GM23338 (cell line): ENCODE data around the gene IGF2R. TPM values are rescaled to one million over a fixed set of nuclear protein-coding genes. Genes with fewer than 3 reads are reported as not detected.

Source experiments
- ATAC-seq: fragments of 200-7000 bp; cut with Tn5 transposase; 3 replicates; pipeline ENCODE4 v1.9.1; 2020
- DNase-seq: peaks from one replicate; pipeline ENCODE4 v3.0.0-alpha.2; 2015; ENCODE audit warnings: low spot score
- H2AFZ ChIP-seq: fragments of 200-600 bp; sonication (generic); 2 replicates; pipeline ENCODE4 v1.8.0; 2016; ENCODE audit warnings: antibody characterized with exemption, mild to moderate bottlenecking, moderate library complexity
- H3F3A ChIP-seq: fragments of 200-600 bp; sonication (generic); replicated peaks from 2 replicates; pipeline ENCODE4 v1.8.0; 2017; ENCODE audit warnings: antibody characterized with exemption, mixed run types, low read depth
- H3K27ac ChIP-seq: fragments of 200-600 bp; sonication (generic); 2 replicates; pipeline ENCODE4 v1.6.1; 2016; ENCODE audit warnings: low read depth
- H3K27me3 ChIP-seq: fragments of 200-600 bp; sonication (generic); 2 replicates; pipeline ENCODE4 v1.8.0; 2016; ENCODE audit warnings: mild to moderate bottlenecking, mixed run types, moderate library complexity; ENCODE audit not compliant: insufficient read depth
- H3K36me3 ChIP-seq: fragments of 200-600 bp; sonication (generic); 2 replicates; pipeline ENCODE4 v1.8.0; 2016; ENCODE audit warnings: mild to moderate bottlenecking; ENCODE audit not compliant: insufficient read depth
- H3K4me1 ChIP-seq: fragments of 200-600 bp; sonication (generic); 2 replicates; pipeline ENCODE4 v1.8.0; 2016; ENCODE audit warnings: mild to moderate bottlenecking, moderate library complexity; ENCODE audit not compliant: insufficient read depth
- H3K4me2 ChIP-seq: fragments of 200-600 bp; sonication (generic); 2 replicates; pipeline ENCODE4 v1.7.1; 2017; ENCODE audit warnings: mixed run types
- H3K4me3 ChIP-seq: fragments of 200-600 bp; sonication (generic); 2 replicates; pipeline ENCODE4 v1.6.1; 2016; ENCODE audit warnings: mixed run types
- H3K79me2 ChIP-seq: fragments of 200-600 bp; sonication (generic); replicated peaks from 2 replicates; pipeline ENCODE4 v1.8.0; 2017; ENCODE audit warnings: mild to moderate bottlenecking; ENCODE audit not compliant: insufficient read depth
- H3K9me2 ChIP-seq: fragments of 200-600 bp; sonication (generic); 2 replicates; pipeline ENCODE4 v1.8.0; 2017; ENCODE audit not compliant: insufficient read depth
- H4K20me1 ChIP-seq: fragments of 200-600 bp; sonication (generic); replicated peaks from 2 replicates; pipeline ENCODE4 v1.8.0; 2017; ENCODE audit warnings: mild to moderate bottlenecking; ENCODE audit not compliant: insufficient read depth
- H3K27ac Mint-ChIP-seq: 2 replicates; pipeline ENCODE4 v1.8.0; 2020; ENCODE audit warnings: inconsistent platforms, mild to moderate bottlenecking, moderate library complexity, mixed read lengths
- H3K27me3 Mint-ChIP-seq: 3 replicates; pipeline ENCODE4 v1.8.0; 2022; ENCODE audit warnings: low read depth, mild to moderate bottlenecking, moderate library complexity, mixed read lengths, inconsistent platforms; ENCODE audit not compliant: insufficient read depth, poor library complexity
- H3K36me3 Mint-ChIP-seq: 3 replicates; pipeline ENCODE4 v1.8.0; 2021; ENCODE audit warnings: low read depth, mild to moderate bottlenecking, inconsistent platforms, moderate library complexity, mixed read lengths
- H3K4me1 Mint-ChIP-seq: 3 replicates; pipeline ENCODE4 v1.8.0; 2020; ENCODE audit warnings: mild to moderate bottlenecking, inconsistent platforms, mixed read lengths
- H3K4me3 Mint-ChIP-seq: 3 replicates; pipeline ENCODE4 v1.8.0; 2021; ENCODE audit warnings: moderate library complexity, mild to moderate bottlenecking, inconsistent platforms, mixed read lengths
- H3K9me3 Mint-ChIP-seq: 3 replicates; pipeline ENCODE4 v1.8.0; 2020; ENCODE audit warnings: moderate library complexity, mild to moderate bottlenecking, inconsistent platforms, mixed read lengths
- CTCF ChIP-seq, 2 experiments: fragments of 200-600 bp in 1 of 2; sonication (generic) in 1 of 2; conservative IDR thresholded peaks; 2 replicates each; pipeline versions ENCODE4 v1.5.1 to v1.6.1; 2016 to 2017; ENCODE audit warnings: antibody characterized with exemption in 2 of 2, low read depth in 2 of 2, mild to moderate bottlenecking in 2 of 2, moderate library complexity in 1 of 2
- EZH2 ChIP-seq: fragments of 200-600 bp; sonication (generic); IDR thresholded peaks from one replicate; pipeline ENCODE4 v1.8.0; 2017; ENCODE audit warnings: antibody characterized with exemption, mild to moderate bottlenecking, low read depth; ENCODE audit not compliant: unreplicated experiment
- NANOG ChIP-seq: IDR thresholded peaks from 2 replicates; pipeline ENCODE4 v1.6.1; 2016; ENCODE audit warnings: antibody characterized with exemption, borderline replicate concordance
- REST ChIP-seq: IDR thresholded peaks from one replicate; pipeline ENCODE4 v1.6.1; 2018; ENCODE audit warnings: antibody characterized with exemption; ENCODE audit not compliant: unreplicated experiment
- STAT1 ChIP-seq: IDR thresholded peaks from one replicate; pipeline ENCODE4 v1.6.1; 2016; ENCODE audit warnings: antibody characterized with exemption; ENCODE audit not compliant: unreplicated experiment
- ZNF114 ChIP-seq: fragments of 250-450 bp; sonication (Bioruptor Pico); IDR thresholded peaks from 2 replicates; pipeline ENCODE4 v1.5.0; 2020; ENCODE audit warnings: mild to moderate bottlenecking, moderate library complexity
- ZNF462 ChIP-seq: fragments of 250-450 bp; sonication (Bioruptor Pico); IDR thresholded peaks from 2 replicates; pipeline ENCODE4 v1.5.0; 2020; ENCODE audit warnings: mild to moderate bottlenecking, moderate library complexity
- polyA plus RNA-seq: library from polyadenylated mRNA; unstranded; fragments of >200 nt; fragmentation: Nextera tagmentation; extraction: Ambion mirVana; gene quantifications from 2 replicates; pipeline ENCODE4 v1.2.1, GENCODE V29; 2016
- total RNA-seq: library from RNA; depleted of rRNA; stranded (reverse); fragments of >200 nt; shearing (Covaris generic); gene quantifications from 2 replicates; pipeline ENCODE4 v1.2.3, GENCODE V29; 2014

IGF2R gene
- total and polyA plus RNA-seq, 2 experiments from 2014 or later, result 12.5 to 76.4 TPM

GRCh38 chr6:159935065-159935464 lies 33.8 kb upstream of the IGF2R start (continued):
- TF ChIP-seq REST, result no peak
- TF ChIP-seq EZH2, result no peak
- no peak for TF ChIP-seq CTCF (conservative IDR thresholded peaks at IDR 0.05; ENCODE audit: low read depth in 2 of 2)
- TF ChIP-seq STAT1, result no peak

GRCh38 chr6:159935633-159936032 lies 33.2 kb upstream of the IGF2R start:
- H3K9me2 ChIP-seq, result no peaks in the 10 kb centered on the region
- no peaks in the 10 kb centered on the region for H3K27me3 ChIP-seq
- no peaks in the 10 kb centered on the region for H3K36me3 Mint-ChIP-seq
- no peak overlapping the region for H3K4me2 ChIP-seq
- H3K36me3 ChIP-seq, result no peaks in the 10 kb centered on the region
- no peak overlapping the region for H3K27ac Mint-ChIP-seq
- H3K79me2 ChIP-seq, result no peaks in the 10 kb centered on the region
- no peaks in the 10 kb centered on the region for H3K4me1 Mint-ChIP-seq
- H4K20me1 ChIP-seq, result no peaks in the 10 kb centered on the region
- H3K4me1 ChIP-seq, result no peaks in the 10 kb centered on the region
- no peaks in the 10 kb centered on the region for H3K27me3 Mint-ChIP-seq
- DNase-seq (no peak), ATAC-seq (no peak)
- no peaks in the 10 kb centered on the region for H3K9me3 Mint-ChIP-seq
- no peak overlapping the region for H2AFZ ChIP-seq
- H3K27ac ChIP-seq, result no peak overlapping the region
- H3K4me3 Mint-ChIP-seq, result no peak overlapping the region
- H3K4me3 ChIP-seq, result no peak overlapping the region
- H3F3A ChIP-seq, result no peaks in the 10 kb centered on the region
- TF ChIP-seq ZNF114 (CRISPR knock-in tag) (no peak), NANOG (no peak), EZH2 (no peak), REST (no peak), CTCF (conservative IDR thresholded peaks at IDR 0.05; ENCODE audit: low read depth in 2 of 2) (no peak), ZNF462 (no peak)
